CD14-positive monocyte (primary cell): ENCODE results near the gene SLC30A10. TPM values are rescaled to one million over a fixed set of nuclear protein-coding genes. Genes with fewer than 3 reads are reported as not detected.

Source experiments
- DNase-seq, 3 donors: peaks; one replicate each; pipeline ENCODE4 v3.0.0-alpha.2; 2011 to 2022
- H2AFZ ChIP-seq: 2 replicates; pipeline ENCODE4 v1.6.0; 2012; ENCODE audit warnings: mild to moderate bottlenecking, low read depth, low read length, inconsistent platforms; ENCODE audit not compliant: insufficient read depth, poor library complexity, severe bottlenecking
- H3K27ac ChIP-seq, 2 donors: 1 replicate in 1 of 2; 2 replicates in 1 of 2; pipeline ENCODE4 v1.5.1; 2012 to 2013; ENCODE audit warnings: low read length in 2 of 2, control low read depth in 1 of 2, inconsistent platforms in 1 of 2, low read depth in 1 of 2, mild to moderate bottlenecking in 1 of 2
- H3K27me3 ChIP-seq, 2 donors: one replicate each; pipeline versions ENCODE4 v1.6.0 to v1.6.1; 2011 to 2013; ENCODE audit warnings: low read length in 2 of 2; ENCODE audit not compliant: control insufficient read depth in 2 of 2, insufficient read depth in 2 of 2
- H3K36me3 ChIP-seq, 2 donors: replicated peaks in 1 of 2; 1 replicate in 1 of 2; 2 replicates in 1 of 2; pipeline versions ENCODE4 v1.5.1 to v1.6.1; 2012 to 2013; ENCODE audit warnings: low read length in 2 of 2, control low read depth in 1 of 2, inconsistent platforms in 1 of 2, mild to moderate bottlenecking in 1 of 2; ENCODE audit not compliant: insufficient read depth in 2 of 2, control insufficient read depth in 1 of 2
- H3K4me1 ChIP-seq, 2 donors: 1 replicate in 1 of 2; 2 replicates in 1 of 2; pipeline versions ENCODE4 v1.5.1 to v1.6.1; 2012 to 2013; ENCODE audit warnings: low read length in 2 of 2, control low read depth in 1 of 2, inconsistent platforms in 1 of 2, mild to moderate bottlenecking in 1 of 2, moderate library complexity in 1 of 2; ENCODE audit not compliant: insufficient read depth in 2 of 2, control insufficient read depth in 1 of 2
- H3K4me2 ChIP-seq: replicated peaks from 2 replicates; pipeline ENCODE3; 2012; ENCODE audit warnings: low read length, moderate library complexity, mild to moderate bottlenecking; ENCODE audit not compliant: poor library complexity, severe bottlenecking; ENCODE audit errors: extremely low read depth
- H3K4me3 ChIP-seq, 3 experiments: fragments of 200-600 bp in 1 of 3; sonication (generic) in 1 of 3; replicated peaks in 1 of 3; 1 replicate in 2 of 3; 2 replicates in 1 of 3; pipeline ENCODE4 v1.5.1; 2011 to 2013; ENCODE audit warnings: low read length in 3 of 3, mild to moderate bottlenecking in 3 of 3, control low read depth in 2 of 3, low read depth in 2 of 3, inconsistent platforms in 1 of 3, moderate library complexity in 1 of 3
- H3K79me2 ChIP-seq: 2 replicates; pipeline ENCODE4 v1.6.0; 2012; ENCODE audit warnings: mild to moderate bottlenecking, control low read depth, inconsistent platforms, low read length, moderate library complexity; ENCODE audit not compliant: insufficient read depth
- H3K9ac ChIP-seq: 2 replicates; pipeline ENCODE4 v1.6.0; 2017; ENCODE audit warnings: low read length, mild to moderate bottlenecking; ENCODE audit not compliant: insufficient read depth, poor library complexity, severe bottlenecking
- H3K9me3 ChIP-seq, 2 donors: replicated peaks in 1 of 2; 1 replicate in 1 of 2; 2 replicates in 1 of 2; pipeline versions ENCODE4 v1.5.1 to v1.6.1; 2012 to 2013; ENCODE audit warnings: low read length in 2 of 2, control low read depth in 1 of 2; ENCODE audit not compliant: control insufficient read depth in 1 of 2, insufficient read depth in 1 of 2
- H4K20me1 ChIP-seq: 2 replicates; pipeline ENCODE4 v1.6.0; 2012; ENCODE audit warnings: mild to moderate bottlenecking, low read length, control low read depth, moderate library complexity; ENCODE audit not compliant: insufficient read depth
- H3K27ac Mint-ChIP-seq, 7 donors: one replicate each; pipeline ENCODE4 v1.8.0; 2020; ENCODE audit warnings: mild to moderate bottlenecking in 7 of 7, mixed read lengths in 7 of 7, moderate library complexity in 6 of 7, inconsistent platforms in 2 of 7
- H3K27me3 Mint-ChIP-seq, 3 donors: one replicate each; pipeline ENCODE4 v1.8.0; 2021 to 2022; ENCODE audit warnings: low read depth in 3 of 3, mild to moderate bottlenecking in 3 of 3, mixed read lengths in 3 of 3, moderate library complexity in 3 of 3, inconsistent platforms in 1 of 3
- H3K36me3 Mint-ChIP-seq, 2 donors: one replicate each; pipeline ENCODE4 v1.8.0; 2020; ENCODE audit warnings: mixed read lengths in 2 of 2, inconsistent platforms in 1 of 2, mild to moderate bottlenecking in 1 of 2
- H3K4me1 Mint-ChIP-seq: one replicate; pipeline ENCODE4 v1.8.0; 2020; ENCODE audit warnings: mild to moderate bottlenecking, mixed read lengths
- H3K4me3 Mint-ChIP-seq, 2 donors: one replicate each; pipeline ENCODE4 v1.8.0; 2020; ENCODE audit warnings: mild to moderate bottlenecking in 2 of 2, mixed read lengths in 2 of 2, moderate library complexity in 1 of 2
- H3K9me3 Mint-ChIP-seq, 7 donors: one replicate each; pipeline ENCODE4 v1.8.0; 2020 to 2022; ENCODE audit warnings: mixed read lengths in 7 of 7, mild to moderate bottlenecking in 6 of 7, moderate library complexity in 6 of 7, inconsistent platforms in 2 of 7
- WGBS: methylation state at CpG from one replicate; pipeline ENCODE4 v1.1.5; 2013; ENCODE audit warnings: missing lambda C conversion rate; ENCODE audit not compliant: insufficient coverage; 5-methylcytosine and 5-hydroxymethylcytosine counted together
- intact Hi-C, 2 donors: fragments of 100-400 bp; cut with micrococcal nuclease; formaldehyde crosslinking; loops; one replicate each; pipeline versions ENCODE4 v1.15.0 to v1.15.1; 2023
- polyA plus RNA-seq, 3 donors: library from polyadenylated mRNA; depleted of rRNA in 1 of 3; unstranded in 2 of 3; stranded (reverse) in 1 of 3; fragments of 300-500 nt in 2 of 3; fragments of >200 nt in 1 of 3; fragmentation: Illumina TruSeq in 2 of 3; gene quantifications; 1 replicate in 2 of 3; 2 replicates in 1 of 3; pipeline ENCODE4 v1.2.3, GENCODE V29; 2012 to 2021
- TF ChIP-seq, protein P1 (sequence below): fragments of 200-600 bp; IDR thresholded peaks from one replicate; pipeline ENCODE4 v1.8.0; 2022; ENCODE audit warnings: antibody characterized with exemption, mild to moderate bottlenecking

Gene SLC30A10
- polyA plus RNA-seq, 3 donors = not detected

DNA sequence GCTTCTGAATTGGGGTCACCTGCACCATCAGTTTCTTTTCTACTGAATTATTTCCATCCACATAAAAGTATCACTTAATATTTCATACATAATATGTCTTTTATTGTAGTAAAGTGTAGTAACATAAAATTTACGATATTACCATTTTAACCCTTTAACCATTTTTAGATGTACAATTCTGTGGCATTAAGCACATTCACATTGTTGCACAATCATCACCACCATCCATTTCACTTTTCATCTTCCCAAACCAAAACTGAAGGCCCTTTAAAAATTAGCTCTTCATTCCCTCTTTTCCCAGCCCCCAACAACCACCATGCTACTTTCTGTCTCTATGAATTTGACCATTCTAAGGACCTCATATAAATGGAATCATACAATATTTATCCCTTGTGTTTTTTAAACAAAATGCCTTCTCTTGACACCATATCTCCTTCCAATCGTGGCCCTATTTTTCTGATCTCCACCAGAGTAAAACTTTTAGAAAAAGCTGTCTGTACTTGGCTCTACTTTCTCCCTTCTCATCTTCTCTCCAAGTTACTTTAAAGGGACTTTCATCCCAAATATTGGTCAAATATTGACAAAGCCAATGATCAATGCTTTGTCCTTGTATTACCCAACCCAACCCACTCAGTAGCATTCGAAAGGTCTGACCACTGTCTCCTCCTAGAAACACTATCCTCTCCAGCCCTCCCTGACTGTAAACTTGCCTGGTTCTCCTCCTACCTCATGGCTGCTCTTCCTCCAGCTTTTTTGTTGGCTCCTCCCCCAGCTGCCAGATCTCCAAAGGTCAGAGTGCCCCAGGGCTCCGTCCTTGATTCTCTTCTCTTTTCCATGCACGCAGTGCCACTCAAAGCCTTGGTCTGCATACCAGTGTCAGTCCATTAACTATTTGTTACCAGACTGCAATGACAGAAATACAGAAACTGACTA, 44.7 kb downstream of the SLC30A10 start:
- H2AFZ ChIP-seq = no peak overlapping the region
- peaks cover 0 to 6% (median 4%) of the 10 kb centered on the region in 3 donors for H3K27me3 Mint-ChIP-seq
- no peaks in the 10 kb centered on the region for H3K36me3 Mint-ChIP-seq
- no peaks in the 10 kb centered on the region for H3K9me3 ChIP-seq
- no peak overlapping the region for H3K9ac ChIP-seq
- no peaks in the 10 kb centered on the region for H3K79me2 ChIP-seq
- DNase-seq = no peak
- no peaks in the 10 kb centered on the region for H3K36me3 ChIP-seq
- H3K4me2 ChIP-seq = no peak overlapping the region
- no peak overlapping the region for H3K4me3 ChIP-seq
- H3K4me1 ChIP-seq = no peaks in the 10 kb centered on the region
- TF ChIP-seq, protein P1, sequence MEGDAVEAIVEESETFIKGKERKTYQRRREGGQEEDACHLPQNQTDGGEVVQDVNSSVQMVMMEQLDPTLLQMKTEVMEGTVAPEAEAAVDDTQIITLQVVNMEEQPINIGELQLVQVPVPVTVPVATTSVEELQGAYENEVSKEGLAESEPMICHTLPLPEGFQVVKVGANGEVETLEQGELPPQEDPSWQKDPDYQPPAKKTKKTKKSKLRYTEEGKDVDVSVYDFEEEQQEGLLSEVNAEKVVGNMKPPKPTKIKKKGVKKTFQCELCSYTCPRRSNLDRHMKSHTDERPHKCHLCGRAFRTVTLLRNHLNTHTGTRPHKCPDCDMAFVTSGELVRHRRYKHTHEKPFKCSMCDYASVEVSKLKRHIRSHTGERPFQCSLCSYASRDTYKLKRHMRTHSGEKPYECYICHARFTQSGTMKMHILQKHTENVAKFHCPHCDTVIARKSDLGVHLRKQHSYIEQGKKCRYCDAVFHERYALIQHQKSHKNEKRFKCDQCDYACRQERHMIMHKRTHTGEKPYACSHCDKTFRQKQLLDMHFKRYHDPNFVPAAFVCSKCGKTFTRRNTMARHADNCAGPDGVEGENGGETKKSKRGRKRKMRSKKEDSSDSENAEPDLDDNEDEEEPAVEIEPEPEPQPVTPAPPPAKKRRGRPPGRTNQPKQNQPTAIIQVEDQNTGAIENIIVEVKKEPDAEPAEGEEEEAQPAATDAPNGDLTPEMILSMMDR = no peak
- peaks cover 0 to 4% (median 0%) of the 10 kb centered on the region in 7 donors for H3K9me3 Mint-ChIP-seq
- H3K27me3 ChIP-seq = peaks cover 0 to 4% of the 10 kb centered on the region in 2 donors
- intact Hi-C loops = no loop called here
- no peak overlapping the region for H3K27ac Mint-ChIP-seq
- no peaks in the 10 kb centered on the region for H4K20me1 ChIP-seq
- no peak overlapping the region for H3K4me3 Mint-ChIP-seq
- peaks cover 8% of the 10 kb centered on the region for H3K4me1 Mint-ChIP-seq
- no peak overlapping the region for H3K27ac ChIP-seq
- WGBS = 89% methylated on average over 3 of the region's 5 CpGs

DNA sequence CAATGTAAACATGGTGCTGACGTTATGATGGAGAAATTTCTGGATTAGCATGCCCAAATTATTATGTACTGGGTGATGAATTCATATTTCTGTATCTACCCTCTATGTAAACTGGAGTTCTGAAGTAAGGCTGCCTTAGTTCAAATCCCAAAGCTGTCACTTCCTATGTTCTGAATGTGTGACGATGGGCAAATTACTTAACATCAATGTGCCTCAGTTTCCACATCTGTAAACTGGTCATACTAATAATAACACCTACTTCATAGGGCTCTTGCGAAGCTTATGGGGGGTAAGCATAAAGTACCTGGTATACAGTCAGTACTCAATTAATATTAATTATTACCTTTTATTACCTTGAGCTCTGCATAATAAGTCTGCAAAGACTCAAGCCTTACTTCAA, 45.6 kb downstream of the SLC30A10 start:
- Histone ChIP-seq H3K27ac (no peak overlapping the region), H4K20me1 (no peaks in the 10 kb centered on the region), H3K9me3 (no peaks in the 10 kb centered on the region), H3K79me2 (no peaks in the 10 kb centered on the region), H3K4me2 (no peak overlapping the region), H3K27me3 (peaks cover 0 to 8% of the 10 kb centered on the region in 2 donors), H3K4me1 (no peaks in the 10 kb centered on the region), H3K4me3 (no peak overlapping the region), H3K9ac (no peak overlapping the region), H2AFZ (no peak overlapping the region), H3K36me3 (no peaks in the 10 kb centered on the region)
- DNase-seq = no peak
- Mint-ChIP-seq H3K27me3 (peaks cover under 1 to 7% (median 4%) of the 10 kb centered on the region in 3 donors), H3K9me3 (peaks cover 0 to 4% (median 0%) of the 10 kb centered on the region in 7 donors), H3K4me1 (peaks cover 8% of the 10 kb centered on the region), H3K4me3 (no peak overlapping the region), H3K36me3 (no peaks in the 10 kb centered on the region), H3K27ac (no peak overlapping the region)
- TF ChIP-seq, protein P1 = no peak
- intact Hi-C loops = no loop called here
- no CpG with 5 or more reads among the region's 3 CpGs for WGBS
